HG02970 (cell line): ENCODE data around the gene TRAF6.

Source experiments
- ATAC-seq: cut with Tn5 transposase; IDR thresholded peaks from one replicate; pipeline ENCODE4 v1.9.1; 2021; ENCODE audit warnings: mild to moderate bottlenecking, moderate library complexity, moderate number of reproducible peaks; ENCODE audit not compliant: unreplicated experiment, low FRiP score

Gene TRAF6

DNA sequence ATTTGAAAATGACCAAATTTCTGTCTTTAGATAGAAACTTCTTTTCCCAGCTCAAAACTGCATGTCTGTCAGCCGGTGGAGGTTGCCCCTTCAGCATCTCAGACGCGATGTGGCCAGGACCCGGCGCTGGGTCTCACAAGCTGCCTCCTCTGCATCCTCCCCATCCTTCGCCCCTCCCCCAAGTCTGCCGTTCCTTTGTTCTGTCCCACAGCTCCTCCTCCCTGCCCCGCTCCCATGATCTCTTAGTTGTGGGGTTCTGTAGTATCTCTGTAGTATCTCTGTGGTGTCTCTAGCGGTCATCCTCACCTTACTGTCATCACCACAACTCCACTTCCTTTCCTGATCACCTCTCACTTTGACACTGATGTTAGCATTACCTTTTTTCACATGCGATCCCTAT, 49.9 kb downstream of the TRAF6 start:
- no peak for ATAC-seq

- no peak for ATAC-seq
Measured at GRCh38 chr11:36459046-36459445, 51.0 kb downstream of the TRAF6 start.

GRCh38 chr11:36458129-36458915, 51.8 kb downstream of the TRAF6 start:
- ATAC-seq: no peak

GRCh38 chr11:36456156-36456555, 53.9 kb downstream of the TRAF6 start:
- ATAC-seq: no peak

- no peak for ATAC-seq
Measured at GRCh38 chr11:36455658-36456111, 54.4 kb downstream of the TRAF6 start.

GRCh38 chr11:36454941-36455631, 55.0 kb downstream of the TRAF6 start:
- ATAC-seq: no peak

DNA sequence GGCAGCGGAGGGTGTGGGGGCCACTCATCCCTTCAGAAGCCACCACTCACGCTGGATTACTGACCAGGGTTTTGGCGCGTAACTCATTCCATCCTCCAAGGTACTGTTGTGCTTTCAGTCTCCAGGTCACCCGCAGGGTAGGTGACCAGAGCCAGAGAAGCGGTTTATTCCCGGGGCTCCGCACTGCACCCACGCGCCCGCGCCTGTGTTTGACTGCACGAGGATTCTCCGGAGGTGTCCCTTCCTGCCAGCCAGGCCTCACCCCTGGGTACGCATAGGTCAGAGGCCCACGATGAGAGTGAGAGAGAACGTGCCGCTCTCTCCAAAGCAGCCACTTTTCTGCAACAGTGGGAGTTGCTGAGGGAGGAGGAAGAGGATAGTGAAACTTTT, 55.5 kb downstream of the TRAF6 start:
- ATAC-seq: no peak

DNA sequence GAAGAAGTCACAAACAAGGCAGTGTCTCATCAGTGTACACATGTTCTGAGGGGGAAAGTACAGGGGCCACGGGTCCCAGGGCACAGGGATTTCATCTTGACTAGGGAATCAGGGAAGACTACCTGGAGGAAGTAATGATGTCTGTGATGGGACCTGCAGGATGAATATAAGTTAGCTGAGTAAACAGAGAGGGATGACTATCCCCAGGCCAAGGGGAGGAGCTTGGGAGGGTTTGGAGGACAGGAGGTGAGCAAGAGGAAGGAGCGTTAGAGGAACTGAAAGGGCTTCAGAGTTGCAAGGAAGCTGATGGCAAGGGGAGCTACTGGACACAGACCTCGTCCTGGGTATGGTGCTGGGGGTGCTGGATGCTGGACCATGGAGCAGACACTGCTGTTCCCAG, 56.4 kb downstream of the TRAF6 start:
- ATAC-seq: no peak

DNA sequence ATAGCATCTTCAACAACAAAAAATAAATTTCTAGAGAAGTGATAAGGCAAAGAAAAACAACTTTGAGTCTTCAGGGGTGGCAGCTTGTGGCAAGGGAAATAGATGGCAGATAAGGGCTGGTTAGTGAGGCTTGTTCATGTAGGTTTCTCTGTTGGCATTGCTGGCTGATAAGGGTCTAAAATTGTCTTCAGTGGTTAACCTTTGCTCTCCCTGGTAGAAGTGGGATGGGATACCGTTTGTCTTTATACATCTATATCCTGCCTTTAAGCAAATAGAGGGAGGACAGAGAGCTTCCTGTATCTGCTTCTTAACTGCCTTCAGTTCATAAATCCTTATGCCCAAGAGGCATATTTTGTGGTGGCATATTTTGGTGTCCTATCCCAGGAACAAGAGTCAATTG, 57.1 kb downstream of the TRAF6 start:
- ATAC-seq: no peak

DNA sequence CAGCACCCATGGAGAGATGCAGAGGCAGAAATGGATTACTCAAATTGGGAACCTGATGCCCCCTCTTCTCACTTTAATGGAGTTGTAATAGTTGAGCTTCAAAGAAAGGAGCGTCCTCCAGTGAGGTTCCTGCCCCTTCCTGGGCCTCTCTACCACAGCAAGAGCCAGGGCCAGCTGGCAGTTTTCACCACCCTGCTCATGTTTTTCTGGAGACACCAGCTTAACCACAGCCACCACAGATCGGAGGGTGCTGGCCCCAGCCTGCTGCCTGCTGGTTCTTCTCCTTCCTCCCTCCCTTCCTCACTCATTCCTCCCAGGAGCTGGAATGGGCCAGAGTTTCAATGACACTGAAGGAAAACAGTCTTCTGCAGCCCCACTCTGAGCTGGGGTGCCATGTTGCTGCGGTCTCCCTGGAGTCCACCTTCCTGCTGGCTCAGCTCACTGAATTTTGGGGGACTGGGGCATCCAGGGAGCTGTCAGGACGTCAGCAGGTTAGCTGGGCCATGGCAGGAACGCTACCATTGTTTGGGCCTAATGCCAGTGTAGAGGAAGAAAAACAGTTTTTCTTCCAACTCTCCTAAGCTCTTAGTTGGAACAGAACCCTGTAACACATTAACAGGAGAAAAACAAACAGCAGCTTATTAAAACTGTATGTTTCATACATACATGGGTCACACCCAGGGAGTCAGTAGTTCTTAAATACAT, 57.7 kb downstream of the TRAF6 start:
- ATAC-seq: no peak

- no peak for ATAC-seq
Measured at GRCh38 chr11:36451681-36452080, 58.4 kb downstream of the TRAF6 start.

DNA sequence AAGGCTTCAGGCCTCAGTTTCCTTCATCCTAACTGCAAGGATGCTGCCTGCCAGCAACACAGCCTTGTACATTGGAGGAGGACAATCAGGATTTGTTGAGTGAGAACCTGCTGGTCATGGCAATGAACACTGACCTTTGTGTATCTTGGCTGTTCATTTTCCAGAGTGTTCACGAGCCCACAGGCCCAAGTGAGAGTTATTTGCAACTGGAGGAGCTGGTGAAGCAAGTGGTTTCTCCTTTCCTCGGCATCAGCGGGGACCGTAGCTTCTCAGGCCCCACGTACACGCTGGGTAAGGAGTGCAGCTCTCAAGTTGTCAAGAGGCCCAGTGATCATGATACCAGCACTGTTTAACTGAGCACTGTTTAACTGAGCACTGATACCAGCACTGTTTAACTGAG, 59.0 kb downstream of the TRAF6 start:
- ATAC-seq: no peak

DNA sequence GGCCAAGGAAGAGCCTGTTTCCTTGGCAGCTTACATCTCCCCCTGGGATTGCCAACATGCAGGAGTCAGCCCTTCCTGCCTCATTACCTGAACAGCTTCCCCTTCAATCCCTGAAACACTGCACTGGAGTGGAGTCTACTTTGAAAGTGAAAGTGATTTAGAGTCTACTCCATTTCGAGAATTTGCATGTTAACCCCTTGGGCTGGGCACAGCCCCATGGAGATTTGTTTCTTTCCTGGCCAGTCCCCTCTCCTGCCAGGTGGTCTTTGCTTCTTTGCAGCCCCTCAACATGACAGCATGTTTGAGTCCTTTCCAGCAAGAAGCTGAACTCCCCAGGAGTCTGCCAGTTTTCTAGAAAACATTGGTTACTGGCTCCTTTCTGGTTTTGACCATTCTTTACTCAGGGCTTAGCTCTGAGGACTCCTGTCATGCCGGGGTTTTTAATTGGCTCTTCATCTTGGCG, 59.9 kb downstream of the TRAF6 start:
- no peak for ATAC-seq

DNA sequence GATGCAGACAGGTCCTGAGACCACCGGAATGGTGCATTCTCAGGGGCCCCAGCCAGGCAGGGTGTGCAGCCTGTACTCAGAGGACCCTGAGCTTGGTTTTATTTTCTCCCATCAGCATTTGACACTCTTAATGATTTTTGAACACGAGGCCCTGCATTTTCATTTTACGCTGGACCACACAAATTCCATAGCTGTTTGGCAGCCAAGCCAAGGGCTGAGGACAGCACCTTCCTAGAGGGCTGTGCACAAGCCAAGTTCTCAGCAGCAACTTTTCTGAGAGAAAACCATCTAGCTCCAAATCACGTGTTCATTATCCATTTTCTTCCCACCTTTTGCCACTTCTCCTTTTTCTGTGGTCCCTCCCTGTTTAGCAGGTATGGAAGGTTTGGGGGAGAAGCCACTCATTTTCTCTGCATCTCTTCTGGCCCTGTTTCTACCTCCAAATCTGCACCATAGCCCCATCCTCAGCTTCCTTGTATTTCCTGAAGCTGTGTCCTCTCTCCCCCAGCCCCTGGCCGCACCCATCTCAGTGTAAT, 60.4 kb downstream of the TRAF6 start:
- ATAC-seq: no peak

DNA sequence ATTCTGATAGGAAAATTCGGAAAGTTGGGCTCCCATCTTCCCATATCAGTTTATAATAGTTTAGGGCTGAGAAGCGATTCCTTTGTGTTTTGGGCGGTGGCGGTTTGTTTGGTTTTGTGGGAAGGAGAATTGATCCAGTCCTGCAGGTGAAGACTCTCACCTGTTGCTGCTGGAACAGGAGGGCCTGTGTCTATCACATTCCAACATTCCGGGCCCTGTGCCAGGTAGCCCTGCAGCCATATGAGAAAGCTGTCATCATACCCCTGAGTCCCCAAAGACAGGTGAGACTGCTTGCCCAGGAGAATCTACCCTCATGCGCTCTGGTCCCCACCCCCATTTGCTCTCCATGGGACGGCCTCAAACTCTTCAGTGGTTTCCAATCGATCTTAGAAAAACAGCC, 62.1 kb downstream of the TRAF6 start:
- ATAC-seq: no peak

DNA sequence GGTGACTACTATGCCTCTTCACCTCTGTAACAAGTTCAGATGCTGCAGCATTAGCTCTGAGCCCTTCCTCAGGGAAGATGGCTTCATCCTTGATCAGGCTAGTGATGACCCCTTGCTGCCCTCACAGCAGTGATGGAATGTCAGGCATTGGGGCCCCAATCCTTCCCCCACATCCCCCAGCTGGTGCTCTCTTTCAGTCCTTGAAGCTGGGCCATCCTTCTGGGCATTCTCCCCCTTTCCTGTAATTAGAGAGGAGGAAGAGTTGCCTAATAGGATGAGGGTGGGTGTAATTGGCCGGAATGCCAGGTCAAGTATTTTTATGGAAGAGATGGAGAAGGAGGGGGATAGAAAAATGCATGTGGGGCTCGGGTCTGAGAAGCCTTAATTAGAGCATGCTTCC, 62.6 kb downstream of the TRAF6 start:
- no peak for ATAC-seq

GRCh38 chr11:36446135-36446534, 63.9 kb downstream of the TRAF6 start:
- no peak for ATAC-seq

DNA sequence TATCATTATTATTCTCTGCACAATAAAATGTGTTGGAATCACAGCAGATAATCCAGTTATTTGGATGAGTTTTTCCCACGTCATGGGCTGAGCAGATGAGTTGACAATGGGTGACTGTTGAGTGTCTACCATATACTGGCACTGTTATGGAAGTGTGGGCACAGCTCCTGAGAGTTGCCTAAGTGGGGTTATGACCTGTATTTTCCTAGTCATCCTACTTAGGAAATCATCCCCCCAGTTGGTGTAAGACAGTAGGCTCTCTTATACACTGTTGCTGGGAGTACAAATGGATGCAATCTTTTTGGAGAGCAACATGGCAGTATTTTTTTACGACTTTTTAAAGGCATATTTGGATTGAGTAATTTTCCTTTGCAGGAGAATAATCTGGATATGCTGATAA, 66.4 kb downstream of the TRAF6 start:
- no peak for ATAC-seq

GRCh38 chr11:36441610-36442208, 68.4 kb downstream of the TRAF6 start:
- ATAC-seq: peak; percentile 71

GRCh38 chr11:36438126-36438525, 71.9 kb downstream of the TRAF6 start:
- ATAC-seq: no peak

GRCh38 chr11:36437413-36437812, 72.7 kb downstream of the TRAF6 start:
- ATAC-seq: no peak
